OCI-LY7 (cell line): ENCODE measurements around the gene CTDNEP1. TPM values are rescaled to one million over a fixed set of nuclear protein-coding genes. Genes with fewer than 3 reads are reported as not detected.
A peak's percentile ranks its signal among the peaks of the same experiment; 100 is the strongest.

Experiments
- BruUV-seq: library from RNA; stranded (reverse); fragments of 400-500 nt; replicated peaks from 2 replicates; lab custom pipeline; 2021; lab: Mats Ljungman, UMichigan
- CTCF ChIA-PET: fragments of 300-600 bp; sonication (Branson Sonifier 250); formaldehyde crosslinking; loops from one replicate; lab custom pipeline; 2022; ENCODE audit warnings: antibody characterized with exemption; ENCODE audit not compliant: unreplicated experiment; lab: Charles Lee
- POLR2A ChIA-PET: fragments of 300-600 bp; sonication (Branson Sonifier 250); formaldehyde crosslinking; loops from one replicate; lab custom pipeline; 2022; ENCODE audit warnings: antibody characterized with exemption; lab: Charles Lee
- DNase-seq: peaks from one replicate; pipeline ENCODE4 v3.0.0-alpha.2; 2015; ENCODE audit warnings: low spot score
- H2AFZ ChIP-seq: fragments of 200-600 bp; sonication (generic), shearing (Covaris generic); 2 replicates; pipeline ENCODE4 v1.6.1; 2014; ENCODE audit warnings: mild to moderate bottlenecking, antibody characterized with exemption, low read length, moderate library complexity
- H3K27ac ChIP-seq: fragments of 200-600 bp; sonication (generic); 2 replicates; pipeline ENCODE4 v1.5.1; 2014; ENCODE audit warnings: mixed run types, low read depth, mild to moderate bottlenecking, moderate library complexity, low read length, inconsistent platforms; ENCODE audit not compliant: poor library complexity, severe bottlenecking
- H3K36me3 ChIP-seq: fragments of 200-600 bp; sonication (generic); 2 replicates; pipeline ENCODE4 v1.6.1; 2014; ENCODE audit warnings: mild to moderate bottlenecking, antibody characterized with exemption, low read length, moderate library complexity, mixed read lengths; ENCODE audit not compliant: insufficient read depth
- H3K4me1 ChIP-seq: fragments of 200-600 bp; sonication (generic); 2 replicates; pipeline ENCODE4 v1.5.1; 2014; ENCODE audit warnings: mild to moderate bottlenecking, low read length; ENCODE audit not compliant: insufficient read depth, poor library complexity, severe bottlenecking
- H3K4me2 ChIP-seq: fragments of 200-600 bp; sonication (generic); 2 replicates; pipeline ENCODE4 v1.6.1; 2014; ENCODE audit warnings: mild to moderate bottlenecking, low read length
- H3K4me3 ChIP-seq: fragments of 200-600 bp; sonication (generic); 2 replicates; pipeline ENCODE4 v1.5.1; 2014; ENCODE audit warnings: mild to moderate bottlenecking, low read depth, low read length; ENCODE audit not compliant: poor library complexity, severe bottlenecking
- H3K79me2 ChIP-seq: fragments of 200-600 bp; sonication (generic); 2 replicates; pipeline ENCODE4 v1.6.1; 2016; ENCODE audit warnings: low read depth, mild to moderate bottlenecking, low read length, moderate library complexity, mixed read lengths; ENCODE audit not compliant: insufficient read depth
- H3K9me2 ChIP-seq: fragments of 200-600 bp; sonication (generic); 2 replicates; pipeline ENCODE4 v1.6.1; 2016; ENCODE audit warnings: mild to moderate bottlenecking, low read length, mixed read lengths; ENCODE audit not compliant: insufficient read depth
- H3K9me3 ChIP-seq: fragments of 200-600 bp; sonication (generic); 2 replicates; pipeline ENCODE4 v1.6.1; 2014; ENCODE audit warnings: mild to moderate bottlenecking, mixed run types, low read length, mixed read lengths
- H4K20me1 ChIP-seq: fragments of 200-600 bp; sonication (generic); 2 replicates; pipeline ENCODE4 v1.6.1; 2014; ENCODE audit warnings: mild to moderate bottlenecking, antibody characterized with exemption, low read length, moderate library complexity, mixed read lengths; ENCODE audit not compliant: insufficient read depth
- CTCF ChIP-seq: fragments of 200-600 bp; sonication (generic); conservative IDR thresholded peaks from 2 replicates; pipeline ENCODE4 v1.5.1; 2014; ENCODE audit warnings: mild to moderate bottlenecking, antibody characterized with exemption, low read length, moderate library complexity, mixed read lengths
- EZH2phosphoT487 ChIP-seq: fragments of 200-600 bp; sonication (generic); IDR thresholded peaks from 2 replicates; pipeline ENCODE4 v1.6.1; 2018; ENCODE audit warnings: low read depth, borderline replicate concordance, mild to moderate bottlenecking, mixed run types, antibody characterized with exemption, low read length, moderate library complexity, mixed read lengths
- intact Hi-C: fragments of 100-400 bp; cut with micrococcal nuclease; formaldehyde crosslinking; loops from one replicate; pipeline ENCODE4 v1.10.0; 2022; ENCODE audit not compliant: unreplicated experiment
- total RNA-seq, 2 experiments: library from RNA; depleted of rRNA in 1 of 2; stranded (reverse); fragments of >200 nt in 1 of 2; shearing (Covaris generic) in 1 of 2; gene quantifications; 2 replicates each; pipeline ENCODE4 v1.2.3, GENCODE V29; 2014 to 2022

The CTDNEP1 gene
- total RNA-seq, 2 experiments from 2014 or later, result 52.1 to 173 TPM

GRCh38 chr17:7213895-7214299 lies 37.6 kb downstream of the CTDNEP1 start:
- CTCF ChIA-PET, result interaction anchor here (0.6 kb wide), 1 partner anchor 654 kb away, joined by 4 read pairs; no protein-coding TSS in a partner anchor
- BruUV-seq, result no TSS peak

GRCh38 chr17:7211491-7212273 lies 39.9 kb downstream of the CTDNEP1 start:
- no peak for DNase-seq
- H3K36me3 ChIP-seq, result no peaks in the 10 kb centered on the region
- H3K79me2 ChIP-seq, result peaks cover 26% of the 10 kb centered on the region
- H3K9me3 ChIP-seq, result no peaks in the 10 kb centered on the region
- no peaks in the 10 kb centered on the region for H3K9me2 ChIP-seq
- peaks cover 28% of the 10 kb centered on the region for H3K4me1 ChIP-seq
- no peak overlapping the region for H2AFZ ChIP-seq
- H3K27ac ChIP-seq, result no peak overlapping the region
- POLR2A ChIA-PET, result no interaction called here
- intact Hi-C loops, result no loop called here
- no TSS peak for BruUV-seq
- no peaks in the 10 kb centered on the region for H4K20me1 ChIP-seq
- H3K4me3 ChIP-seq, result no peak overlapping the region
- H3K4me2 ChIP-seq, result no peak overlapping the region
- CTCF ChIA-PET, result no interaction called here
- TF ChIP-seq EZH2phosphoT487, result no peak

More at GRCh38 chr17:7213895-7214299, 37.6 kb downstream of the CTDNEP1 start:
- H2AFZ ChIP-seq, result no peak overlapping the region
- no peaks in the 10 kb centered on the region for H4K20me1 ChIP-seq
- peaks cover 46% of the 10 kb centered on the region for H3K4me1 ChIP-seq
- H3K9me3 ChIP-seq, result no peaks in the 10 kb centered on the region
- H3K36me3 ChIP-seq, result no peaks in the 10 kb centered on the region
- peak; percentile 86 for DNase-seq
- peak overlapping the region; percentile 75 for H3K4me3 ChIP-seq
- peaks cover 30% of the 10 kb centered on the region for H3K79me2 ChIP-seq
- H3K4me2 ChIP-seq, result peak overlapping the region; percentile 72
- intact Hi-C loops, result loop anchor here (1.0 to 2.0 kb wide), 2 partner anchors 25 to 93 kb away; partner anchors contain the start of genes EIF5A and PHF23
- TF ChIP-seq CTCF (peak; percentile 82), EZH2phosphoT487 (no peak)
- POLR2A ChIA-PET, result interaction anchor here (0.7 kb wide), 1 partner anchor 174 kb away, joined by 3 read pairs; no protein-coding TSS in a partner anchor
- H3K9me2 ChIP-seq, result no peaks in the 10 kb centered on the region
- H3K27ac ChIP-seq, result peak overlapping the region; percentile 51

GRCh38 chr17:7208754-7209460 lies 42.6 kb downstream of the CTDNEP1 start:
- POLR2A ChIA-PET, result no interaction called here
- no peaks in the 10 kb centered on the region for H3K36me3 ChIP-seq
- no peak overlapping the region for H3K27ac ChIP-seq
- H3K4me3 ChIP-seq, result no peak overlapping the region
- H3K4me2 ChIP-seq, result no peak overlapping the region
- H2AFZ ChIP-seq, result no peak overlapping the region
- no peaks in the 10 kb centered on the region for H3K9me2 ChIP-seq
- no TSS peak for BruUV-seq
- H3K79me2 ChIP-seq, result peaks cover 17% of the 10 kb centered on the region; the same call in 1 of the 2 replicates
- peaks cover 28% of the 10 kb centered on the region for H3K4me1 ChIP-seq
- intact Hi-C loops, result no loop called here
- H3K9me3 ChIP-seq, result no peaks in the 10 kb centered on the region
- TF ChIP-seq CTCF, result no peak
- TF ChIP-seq EZH2phosphoT487, result no peak
- no peak for DNase-seq
- H4K20me1 ChIP-seq, result no peaks in the 10 kb centered on the region
- CTCF ChIA-PET, result no interaction called here
